Naive thymus-derived CD8-positive, alpha-beta T cell (primary cell): ENCODE measurements around the gene EXOC3L4. TPM values are rescaled to one million over a fixed set of nuclear protein-coding genes. Genes with fewer than 3 reads are reported as not detected.
A peak's percentile ranks its signal among the peaks of the same experiment; 100 is the strongest.

Experiments used
- ATAC-seq, 2 donors: fragments of 150-1000 bp; cut with Tn5 transposase in 1 of 2; sonication (Bioruptor Pico), chemical (Tn5 transposase) in 1 of 2; 1 replicate in 1 of 2; 2 replicates in 1 of 2; pipeline ENCODE4 v1.10.0; 2021; ENCODE audit warnings: mild to moderate bottlenecking in 2 of 2, moderate library complexity in 2 of 2
- POLR2A ChIA-PET: fragments of 350-600 bp; sonication (Branson Sonifier 250); formaldehyde crosslinking; loops from one replicate; lab custom pipeline; 2021; ENCODE audit warnings: antibody characterized with exemption; lab: Charles Lee
- DNase-seq, 10 donors: peaks; one replicate each; pipeline versions ENCODE4 v3.0.0 to v3.0.0-alpha.2; 2020 to 2022
- H3K27ac Mint-ChIP-seq, 10 donors: one replicate each; pipeline ENCODE4 v1.8.0; 2020 to 2022; ENCODE audit warnings: mild to moderate bottlenecking in 10 of 10, mixed read lengths in 10 of 10, moderate library complexity in 4 of 10, inconsistent platforms in 1 of 10
- H3K27me3 Mint-ChIP-seq, 5 donors: one replicate each; pipeline ENCODE4 v1.8.0; 2021 to 2022; ENCODE audit warnings: mixed read lengths in 5 of 5
- H3K36me3 Mint-ChIP-seq, 3 donors: one replicate each; pipeline ENCODE4 v1.8.0; 2020 to 2022; ENCODE audit warnings: mixed read lengths in 3 of 3, mild to moderate bottlenecking in 2 of 3, inconsistent platforms in 1 of 3
- H3K4me1 Mint-ChIP-seq, 4 donors: one replicate each; pipeline ENCODE4 v1.8.0; 2021 to 2022; ENCODE audit warnings: mixed read lengths in 4 of 4
- H3K4me3 Mint-ChIP-seq, 10 donors: one replicate each; pipeline ENCODE4 v1.8.0; 2020 to 2022; ENCODE audit warnings: mild to moderate bottlenecking in 10 of 10, mixed read lengths in 10 of 10, moderate library complexity in 6 of 10, inconsistent platforms in 1 of 10
- H3K9me3 Mint-ChIP-seq, 9 donors: one replicate each; pipeline ENCODE4 v1.8.0; 2020 to 2022; ENCODE audit warnings: mixed read lengths in 9 of 9, mild to moderate bottlenecking in 3 of 9, inconsistent platforms in 1 of 9, moderate library complexity in 1 of 9
- polyA plus RNA-seq, 3 donors: library from polyadenylated mRNA; unstranded; fragments of 300-500 nt; fragmentation: Illumina TruSeq; gene quantifications; one replicate each; pipeline ENCODE4 v1.2.3, GENCODE V29; 2021
- total RNA-seq, 8 experiments: library from RNA in 2 of 8; stranded (reverse) in 2 of 8; gene quantifications; one replicate each; pipeline ENCODE4 v1.2.3 and lab custom pipeline; 2021 to 2026

The EXOC3L4 gene
- total and polyA plus RNA-seq, 5 experiments from 2014 or later: not detected

DNA sequence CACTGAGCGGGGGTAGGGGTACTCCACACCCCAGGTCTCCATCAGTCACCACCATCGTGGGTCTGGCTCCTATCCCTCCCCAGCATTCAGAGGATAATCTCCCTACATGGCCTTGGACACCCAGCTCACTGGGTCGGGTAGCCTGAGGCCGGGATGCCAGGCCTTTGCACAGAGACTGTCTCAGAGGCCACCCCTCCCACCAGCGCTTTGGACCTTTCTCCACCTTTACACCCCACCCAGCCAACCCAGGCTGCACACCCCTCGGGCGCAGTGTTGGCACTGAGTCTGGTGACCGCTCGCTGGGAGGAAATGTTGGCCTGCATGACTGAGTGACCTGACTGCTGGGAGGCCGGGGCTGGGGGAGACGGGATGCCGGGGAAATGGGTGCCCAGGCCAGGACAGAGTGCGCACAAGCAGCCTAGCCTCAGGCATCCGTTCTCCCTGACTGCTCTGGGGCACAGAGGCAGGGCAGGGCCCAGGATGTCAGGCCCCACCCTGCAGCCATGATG lies 21.1 kb upstream of the EXOC3L4 start:
- H3K36me3 Mint-ChIP-seq: no peaks in the 10 kb centered on the region
- no peak overlapping the region for H3K4me3 Mint-ChIP-seq
- no peak overlapping the region for H3K27ac Mint-ChIP-seq
- ATAC-seq (no peak), DNase-seq (no peak)
- peaks cover 0 to 18% (median 4%) of the 10 kb centered on the region in 5 donors for H3K27me3 Mint-ChIP-seq
- no peaks in the 10 kb centered on the region for H3K9me3 Mint-ChIP-seq
- POLR2A ChIA-PET: interaction anchor here (1.2 kb wide), 1 partner anchor 14 kb away, joined by 4 read pairs; no protein-coding TSS in a partner anchor
- peaks cover 0 to 7% (median 2%) of the 10 kb centered on the region in 4 donors for H3K4me1 Mint-ChIP-seq

GRCh38 chr14:103073876-103074728 lies 20.4 kb upstream of the EXOC3L4 start:
- H3K9me3 Mint-ChIP-seq: no peaks in the 10 kb centered on the region
- peak overlapping the region in 4 of 10 donors; percentile 22 to 68 (median 40) for H3K4me3 Mint-ChIP-seq
- no peak for ATAC-seq
- peaks cover 0 to 14% (median 4%) of the 10 kb centered on the region in 5 donors for H3K27me3 Mint-ChIP-seq
- DNase-seq: no peak
- no peaks in the 10 kb centered on the region for H3K36me3 Mint-ChIP-seq
- H3K27ac Mint-ChIP-seq: no peak overlapping the region
- POLR2A ChIA-PET: interaction anchor here (1.2 kb wide), 1 partner anchor 13 kb away, joined by 4 read pairs; no protein-coding TSS in a partner anchor
- peaks cover 0 to 8% (median 2%) of the 10 kb centered on the region in 4 donors for H3K4me1 Mint-ChIP-seq

DNA sequence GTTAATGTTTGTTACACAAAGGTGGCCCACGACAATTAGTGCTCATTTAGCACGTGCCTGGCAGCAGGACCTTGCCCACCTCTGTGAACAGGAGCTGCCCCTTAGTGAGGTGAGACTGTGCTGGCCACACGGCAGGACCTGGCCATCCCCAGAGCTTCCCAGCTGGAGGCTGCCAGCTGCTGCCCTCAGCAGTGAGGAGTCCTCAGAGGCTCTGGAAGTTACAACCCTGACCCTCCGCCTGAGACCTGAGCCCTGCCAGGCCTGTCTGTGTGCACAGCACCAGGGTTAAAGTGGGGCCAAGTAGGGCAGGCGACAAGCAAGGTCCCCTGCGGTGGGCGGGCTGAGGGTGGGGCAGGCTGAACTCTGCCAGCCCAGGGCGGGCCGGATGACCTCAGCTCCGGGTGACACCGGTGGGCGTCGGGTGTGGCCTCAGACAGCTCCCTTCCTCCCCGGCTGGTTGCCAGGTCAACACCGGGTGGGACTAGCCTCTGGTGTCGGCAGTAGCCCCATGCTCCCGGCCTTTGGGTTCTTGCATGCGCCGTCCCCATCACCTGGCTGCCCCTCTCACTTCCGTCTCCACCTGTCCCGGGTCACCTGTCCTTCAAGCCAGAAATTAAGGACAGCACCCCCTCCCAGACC lies 19.7 kb upstream of the EXOC3L4 start:
- H3K4me3 Mint-ChIP-seq: peak overlapping the region in 5 of 10 donors; percentile 24 to 68 (median 47)
- DNase-seq (peak in 2 of 10 donors; percentile 17 to 31), ATAC-seq (peak in 1 of 2 donors; percentile 6)
- H3K27ac Mint-ChIP-seq: no peak overlapping the region
- H3K27me3 Mint-ChIP-seq: peaks cover 0 to 10% (median 4%) of the 10 kb centered on the region in 5 donors
- POLR2A ChIA-PET: no interaction called here
- H3K4me1 Mint-ChIP-seq: peaks cover 0 to 8% (median 2%) of the 10 kb centered on the region in 4 donors
- H3K9me3 Mint-ChIP-seq: no peaks in the 10 kb centered on the region
- no peaks in the 10 kb centered on the region for H3K36me3 Mint-ChIP-seq

DNA sequence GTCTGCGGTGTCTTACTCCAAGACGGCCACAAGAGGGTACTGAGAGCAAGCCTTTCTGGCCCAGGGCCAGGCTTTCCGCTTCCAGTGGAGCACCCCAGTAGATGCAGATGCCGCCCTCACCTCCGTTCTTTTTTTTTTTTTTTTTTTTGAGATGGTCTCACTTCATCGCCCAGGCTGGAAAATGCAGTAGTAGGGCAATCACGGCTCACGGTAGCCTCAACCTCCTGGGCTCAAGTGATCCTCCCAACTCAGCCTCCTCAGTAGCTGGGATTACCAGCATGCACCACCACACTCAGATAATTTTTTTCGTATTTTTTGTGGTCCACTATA lies 16.1 kb upstream of the EXOC3L4 start:
- Mint-ChIP-seq H3K27me3 (peaks cover 0 to 4% (median 0%) of the 10 kb centered on the region in 5 donors), H3K4me3 (no peak overlapping the region), H3K36me3 (no peaks in the 10 kb centered on the region), H3K9me3 (no peaks in the 10 kb centered on the region), H3K27ac (peak overlapping the region in 2 of 10 donors; percentile 28 to 51), H3K4me1 (peaks cover 0 to 8% (median 2%) of the 10 kb centered on the region in 4 donors)
- POLR2A ChIA-PET: no interaction called here
- ATAC-seq (peak; percentile 70 to 83), DNase-seq (peak; percentile 59 to 89 (median 75))

DNA sequence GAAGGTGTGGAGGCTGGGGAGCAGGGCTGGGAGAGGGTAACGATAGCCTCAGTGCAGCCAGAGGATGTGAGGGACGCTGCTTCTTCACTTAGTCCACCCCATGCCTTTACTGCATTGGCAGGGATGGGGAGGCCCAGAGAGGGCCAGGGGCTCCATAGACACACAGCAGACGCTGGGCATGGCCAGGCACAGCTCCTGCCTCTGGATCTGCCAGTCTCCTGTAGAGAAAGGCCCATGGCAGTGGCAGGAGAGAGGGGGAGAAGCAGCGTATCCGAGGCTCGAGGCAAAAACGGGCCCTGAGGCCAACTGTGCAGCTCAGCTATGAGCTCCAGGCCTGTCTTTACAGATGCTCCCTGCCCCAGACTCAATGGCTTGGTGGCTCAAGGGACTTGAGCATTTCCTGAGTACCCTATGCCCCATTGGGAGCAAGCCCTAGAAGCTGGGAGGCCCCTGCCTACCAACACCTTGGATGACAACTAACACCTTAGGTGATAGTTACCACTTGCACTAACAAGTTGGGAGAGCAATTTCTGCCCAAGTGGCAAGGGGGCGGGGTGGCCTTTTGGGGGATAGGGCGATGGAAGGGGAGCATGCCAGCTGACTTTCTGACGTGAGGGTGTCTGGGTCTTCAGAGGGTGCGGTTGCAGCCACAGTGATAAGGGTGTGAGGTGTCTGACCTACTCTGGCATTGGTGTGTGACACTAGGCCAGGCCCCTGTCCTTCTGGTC lies 15.5 kb upstream of the EXOC3L4 start:
- POLR2A ChIA-PET: no interaction called here

DNA sequence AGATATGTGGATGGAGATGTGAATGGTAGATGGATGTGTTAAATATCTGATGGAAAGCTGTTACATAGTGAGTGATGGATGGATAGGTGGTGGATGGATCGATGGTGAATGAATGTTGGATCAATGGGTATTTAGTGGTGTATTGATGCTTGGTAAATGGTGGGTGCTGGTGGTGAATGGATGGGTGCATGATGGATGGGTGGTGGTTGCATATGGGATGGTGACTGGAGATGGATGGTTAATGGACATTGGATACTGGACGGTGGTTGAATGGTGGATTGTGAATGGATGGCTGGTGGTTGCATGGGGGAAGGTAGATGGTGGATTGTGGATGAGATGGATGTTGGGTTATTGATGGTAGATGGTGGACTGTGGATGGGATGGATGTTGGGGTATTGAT lies 12.6 kb upstream of the EXOC3L4 start:
- Mint-ChIP-seq H3K4me3 (no peak overlapping the region), H3K27ac (no peak overlapping the region), H3K4me1 (peaks cover 0 to 4% (median 0%) of the 10 kb centered on the region in 4 donors), H3K9me3 (peaks cover 0 to 2% (median 0%) of the 10 kb centered on the region in 9 donors), H3K36me3 (no peaks in the 10 kb centered on the region), H3K27me3 (peaks cover 5 to 29% (median 7%) of the 10 kb centered on the region in 5 donors)
- POLR2A ChIA-PET: no interaction called here
- ATAC-seq (no peak), DNase-seq (no peak)

More for the DNA sequence above, 15.5 kb upstream of the EXOC3L4 start:
- ATAC-seq: no peak
- Mint-ChIP-seq H3K4me1 (peaks cover 0 to 8% (median 2%) of the 10 kb centered on the region in 4 donors), H3K36me3 (no peaks in the 10 kb centered on the region), H3K4me3 (no peak overlapping the region), H3K27me3 (peaks cover 0 to 4% (median 0%) of the 10 kb centered on the region in 5 donors), H3K9me3 (no peaks in the 10 kb centered on the region), H3K27ac (peak overlapping the region in 1 of 10 donors; percentile 28)
- DNase-seq: peak in 1 of 10 donors; percentile 15

DNA sequence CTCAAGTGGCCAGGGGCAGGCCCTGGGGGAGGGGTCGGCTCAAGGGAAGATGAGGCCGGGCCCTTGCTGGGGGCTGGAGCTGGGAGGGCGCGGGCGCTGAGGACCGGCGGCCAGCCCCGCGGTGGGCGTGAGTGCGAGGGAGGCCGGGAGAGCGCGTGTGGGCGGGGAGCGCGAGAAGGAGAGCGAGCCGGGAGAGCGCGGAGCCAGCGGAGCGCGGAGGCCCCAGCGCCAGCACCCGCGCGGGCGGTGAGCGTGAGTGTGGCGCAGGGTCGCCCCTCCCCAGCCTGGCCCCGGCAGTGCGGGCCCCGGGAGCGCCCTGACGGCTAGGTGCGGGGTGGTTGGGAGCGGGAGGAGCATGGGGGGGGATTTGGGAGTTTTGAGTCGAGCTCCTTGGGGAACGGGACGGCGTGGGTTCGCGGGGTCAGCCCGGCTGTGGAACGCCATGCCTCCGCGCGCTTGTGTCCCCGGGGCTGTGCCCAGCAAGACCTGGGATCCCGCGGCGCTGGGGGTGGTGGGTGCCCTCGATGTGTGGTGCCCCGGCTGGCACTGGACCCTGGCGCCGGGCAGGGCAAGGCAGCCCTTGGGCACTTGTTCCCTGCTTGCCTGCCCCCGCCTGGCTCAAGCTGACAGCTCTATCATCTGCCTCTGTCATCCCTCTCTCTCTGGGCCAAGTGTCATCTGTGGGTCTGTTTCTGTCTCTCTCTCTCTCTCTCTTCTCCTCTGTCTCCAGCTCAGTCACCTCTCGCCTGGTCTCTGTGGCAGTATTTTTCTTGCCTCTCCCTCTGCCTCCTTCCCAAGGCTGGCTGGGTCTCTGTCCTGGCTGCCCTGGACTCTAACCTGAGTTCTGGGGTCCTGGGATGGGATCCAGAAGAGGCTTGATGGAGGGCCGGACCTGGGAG lies 10.3 kb upstream of the EXOC3L4 start, which contains the start of gene LBHD2:
TSS of gene LBHD2 (plus strand) at position 190 of the 899 bp plus-strand sequence. CDS start 1,803 bp downstream, outside the sequence.
- DNase-seq: peak in 1 of 10 donors; percentile 45
- ATAC-seq: no peak

DNA sequence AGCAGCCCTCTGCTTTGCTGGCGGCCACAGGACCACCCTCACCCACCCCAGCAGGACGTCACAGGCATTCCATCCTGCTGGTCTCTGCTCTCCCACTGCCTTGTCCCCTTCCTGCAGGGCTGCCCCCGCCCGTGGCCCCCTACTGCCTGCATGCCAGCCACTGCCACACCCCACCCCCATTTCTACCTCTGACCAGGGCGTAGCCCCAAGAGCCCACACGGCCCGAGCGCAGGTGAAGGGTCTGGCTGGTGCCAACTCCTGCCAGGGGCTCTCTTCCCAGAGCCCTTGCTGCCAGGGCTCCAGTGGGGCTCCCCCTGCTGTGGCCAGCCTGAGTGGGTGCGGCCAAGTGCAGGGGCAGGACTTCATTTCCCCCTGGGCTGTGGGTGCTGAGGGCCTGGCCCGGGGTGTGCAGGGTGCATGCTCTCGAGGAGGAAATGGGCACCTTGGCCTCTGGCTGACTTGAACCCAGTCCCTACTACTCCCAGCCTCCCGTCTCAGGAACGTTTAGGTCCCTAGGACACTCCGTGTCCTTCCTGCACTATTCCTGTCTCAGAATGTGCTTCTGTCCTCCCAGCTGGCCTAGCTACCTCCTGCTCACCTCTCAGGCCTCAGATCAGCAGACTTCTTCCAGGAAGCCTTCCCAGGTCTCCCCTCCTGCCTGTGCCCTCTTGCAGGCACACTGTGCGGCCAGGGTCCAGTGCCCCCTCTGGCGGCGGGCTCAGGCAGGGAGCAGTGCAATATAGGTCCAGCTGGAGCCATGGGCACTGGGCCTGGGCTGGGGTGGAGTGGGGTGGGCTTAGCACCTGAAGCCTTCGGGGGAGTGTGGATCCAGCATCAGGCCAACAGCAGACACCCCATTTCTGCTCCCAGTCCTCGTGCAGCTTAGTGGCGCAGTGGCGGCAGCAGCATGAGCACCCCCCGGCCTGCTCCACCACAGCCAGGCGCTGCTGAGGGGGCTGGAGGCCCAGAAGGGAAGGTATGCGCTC lies 9.1 kb upstream of the EXOC3L4 start:
- POLR2A ChIA-PET: no interaction called here
- peak in 1 of 10 donors; percentile 44 for DNase-seq
- Mint-ChIP-seq H3K27me3 (peaks cover 5 to 45% (median 13%) of the 10 kb centered on the region in 5 donors), H3K4me3 (no peak overlapping the region), H3K36me3 (no peaks in the 10 kb centered on the region), H3K27ac (no peak overlapping the region), H3K4me1 (no peaks in the 10 kb centered on the region), H3K9me3 (peaks cover 0 to 2% (median 0%) of the 10 kb centered on the region in 9 donors)
- no peak for ATAC-seq

More for the DNA sequence above, 10.3 kb upstream of the EXOC3L4 start, which contains the start of gene LBHD2:
- no peak within 1 kb of the TSS for H3K27ac Mint-ChIP-seq
- peaks cover 5 to 45% (median 13%) of the 10 kb centered on the region in 5 donors for H3K27me3 Mint-ChIP-seq
- H3K9me3 Mint-ChIP-seq: peaks cover 0 to 2% (median 0%) of the 10 kb centered on the region in 9 donors
- no peaks in the 10 kb centered on the region for H3K36me3 Mint-ChIP-seq
- no peaks in the 10 kb centered on the region for H3K4me1 Mint-ChIP-seq
- H3K4me3 Mint-ChIP-seq: no peak within 1 kb of the TSS
- POLR2A ChIA-PET: no interaction called here

GRCh38 chr14:103086771-103087342 lies 7.7 kb upstream of the EXOC3L4 start:
- H3K27me3 Mint-ChIP-seq: peaks cover 5 to 45% (median 13%) of the 10 kb centered on the region in 5 donors
- POLR2A ChIA-PET: interaction anchor here (1.2 kb wide), 1 partner anchor 13 kb away, joined by 4 read pairs; no protein-coding TSS in a partner anchor
- H3K36me3 Mint-ChIP-seq: no peaks in the 10 kb centered on the region
- peaks cover 0 to 2% (median 0%) of the 10 kb centered on the region in 9 donors for H3K9me3 Mint-ChIP-seq
- H3K4me1 Mint-ChIP-seq: peaks cover 0 to 6% (median 3%) of the 10 kb centered on the region in 4 donors
- ATAC-seq: no peak
- no peak overlapping the region for H3K4me3 Mint-ChIP-seq
- DNase-seq: no peak
- H3K27ac Mint-ChIP-seq: no peak overlapping the region

- Mint-ChIP-seq H3K4me3 (no peak overlapping the region), H3K4me1 (peaks cover 0 to 9% (median 3%) of the 10 kb centered on the region in 4 donors), H3K27ac (no peak overlapping the region), H3K36me3 (no peaks in the 10 kb centered on the region), H3K9me3 (peaks cover 0 to 2% (median 0%) of the 10 kb centered on the region in 9 donors), H3K27me3 (peaks cover 5 to 45% (median 13%) of the 10 kb centered on the region in 5 donors)
- no peak for DNase-seq
- POLR2A ChIA-PET: interaction anchor here (1.2 kb wide), 1 partner anchor 14 kb away, joined by 4 read pairs; no protein-coding TSS in a partner anchor
- ATAC-seq: no peak
These were observed 7.1 kb upstream of the EXOC3L4 start for GRCh38 chr14:103087343-103087835.
